B cell (primary cell): ENCODE results near the gene AIG1. TPM values are rescaled to one million over a fixed set of nuclear protein-coding genes. Genes with fewer than 3 reads are reported as not detected.

Experiments used
- ATAC-seq: fragments of 200-7000 bp; cut with Tn5 transposase; one replicate; pipeline ENCODE4 v1.10.0; 2021; ENCODE audit warnings: low read depth, mild to moderate bottlenecking, moderate number of reproducible peaks, moderate library complexity
- CTCF ChIA-PET: fragments of 350-600 bp; sonication (Branson Sonifier 250); formaldehyde crosslinking; loops from one replicate; lab custom pipeline; 2021; ENCODE audit warnings: antibody characterized with exemption, inconsistent platforms; lab: Charles Lee
- POLR2A ChIA-PET: fragments of 350-600 bp; sonication (Branson Sonifier 250); formaldehyde crosslinking; loops from one replicate; lab custom pipeline; 2021; ENCODE audit warnings: antibody characterized with exemption; lab: Charles Lee
- DNase-seq: peaks from one replicate; pipeline ENCODE4 v3.0.0; 2013
- H2AFZ ChIP-seq: 2 replicates; pipeline ENCODE4 v1.6.1; 2012; ENCODE audit warnings: mild to moderate bottlenecking, low read depth, low read length; ENCODE audit not compliant: insufficient read depth, poor library complexity, severe bottlenecking
- H3K27ac ChIP-seq, 2 donors: 1 replicate in 1 of 2; 2 replicates in 1 of 2; pipeline ENCODE4 v1.5.1; 2012 to 2013; ENCODE audit warnings: low read length in 2 of 2, mild to moderate bottlenecking in 2 of 2, moderate library complexity in 1 of 2
- H3K27me3 ChIP-seq, 4 experiments: fragments of 200-600 bp in 1 of 4; sonication (generic) in 1 of 4; replicated peaks in 1 of 4; 1 replicate in 2 of 4; 2 replicates in 2 of 4; pipeline versions ENCODE4 v1.6.1 to v1.7.0; 2013 to 2016; ENCODE audit warnings: low read length in 3 of 4, mild to moderate bottlenecking in 2 of 4, mixed read lengths in 1 of 4, moderate library complexity in 1 of 4; ENCODE audit not compliant: insufficient read depth in 4 of 4, control insufficient read depth in 3 of 4; ENCODE audit errors: control extremely low read depth in 1 of 4
- H3K36me3 ChIP-seq, 2 experiments: replicated peaks in 1 of 2; 1 replicate in 1 of 2; 2 replicates in 1 of 2; pipeline versions ENCODE4 v1.6.1 to v1.7.1; 2013; ENCODE audit warnings: low read length in 1 of 2; ENCODE audit not compliant: insufficient read depth in 2 of 2, control insufficient read depth in 1 of 2; ENCODE audit errors: control extremely low read depth in 1 of 2, extremely low read depth in 1 of 2
- H3K4me1 ChIP-seq, 2 donors: fragments of 200-600 bp in 1 of 2; sonication (generic) in 1 of 2; 1 replicate in 1 of 2; 2 replicates in 1 of 2; pipeline versions ENCODE4 v1.5.1 to v1.6.1; 2013 to 2017; ENCODE audit warnings: low read length in 2 of 2; ENCODE audit not compliant: control insufficient read depth in 2 of 2, insufficient read depth in 2 of 2
- H3K4me2 ChIP-seq: replicated peaks from 2 replicates; pipeline ENCODE3; 2012; ENCODE audit warnings: mild to moderate bottlenecking, low read depth, low read length; ENCODE audit not compliant: poor library complexity, severe bottlenecking
- H3K4me3 ChIP-seq, 5 experiments: fragments of 200-600 bp in 1 of 5; sonication (generic) in 1 of 5; 1 replicate in 3 of 5; 2 replicates in 2 of 5; pipeline versions ENCODE4 v1.5.1 to v1.7.0; 2011 to 2016; ENCODE audit warnings: low read length in 4 of 5, mild to moderate bottlenecking in 4 of 5, low read depth in 2 of 5, control low read depth in 1 of 5, moderate library complexity in 1 of 5; ENCODE audit not compliant: insufficient read depth in 1 of 5; ENCODE audit errors: control extremely low read depth in 1 of 5, extremely low read depth in 1 of 5
- H3K79me2 ChIP-seq: fragments of 200-600 bp; sonication (generic); one replicate; pipeline ENCODE4 v1.6.0; 2016; ENCODE audit warnings: low read length; ENCODE audit not compliant: control insufficient read depth, insufficient read depth
- H3K9ac ChIP-seq: fragments of 200-600 bp; sonication (generic); 2 replicates; pipeline ENCODE4 v1.6.1; 2017; ENCODE audit warnings: mild to moderate bottlenecking, low read length, moderate library complexity
- H3K9me3 ChIP-seq, 3 donors: one replicate each; pipeline versions ENCODE4 v1.6.1 to v1.7.1; 2013; ENCODE audit warnings: low read length in 2 of 3; ENCODE audit not compliant: control insufficient read depth in 2 of 3, insufficient read depth in 1 of 3; ENCODE audit errors: control extremely low read depth in 1 of 3
- H4K20me1 ChIP-seq: 2 replicates; pipeline ENCODE4 v1.6.0; 2012; ENCODE audit warnings: mild to moderate bottlenecking, low read length; ENCODE audit not compliant: insufficient read depth, control insufficient read depth, poor library complexity, severe bottlenecking
- H3K27ac Mint-ChIP-seq: one replicate; pipeline ENCODE4 v1.8.0; 2021; ENCODE audit warnings: mixed read lengths
- H3K27me3 Mint-ChIP-seq: one replicate; pipeline ENCODE4 v1.8.0; 2021; ENCODE audit warnings: mixed read lengths
- H3K4me1 Mint-ChIP-seq: one replicate; pipeline ENCODE4 v1.8.0; 2021; ENCODE audit warnings: mixed read lengths
- H3K4me3 Mint-ChIP-seq: one replicate; pipeline ENCODE4 v1.8.0; 2021; ENCODE audit warnings: mixed read lengths
- H3K9me3 Mint-ChIP-seq: one replicate; pipeline ENCODE4 v1.8.0; 2022; ENCODE audit warnings: mixed read lengths; ENCODE audit not compliant: insufficient read depth
- CTCF ChIP-seq: fragments of 200-600 bp; IDR thresholded peaks from one replicate; pipeline ENCODE4 v1.8.0; 2022; ENCODE audit warnings: antibody characterized with exemption, mild to moderate bottlenecking
- EZH2 ChIP-seq: IDR thresholded peaks from 2 replicates; pipeline ENCODE4 v1.6.1; 2012; ENCODE audit warnings: borderline replicate concordance, low read depth, mild to moderate bottlenecking, moderate library complexity, low read length; ENCODE audit not compliant: insufficient read depth, poor library complexity, severe bottlenecking
- WGBS: methylation state at CpG from one replicate; pipeline ENCODE4 v1.1.5; 2013; ENCODE audit warnings: missing lambda C conversion rate; ENCODE audit not compliant: insufficient coverage; 5-methylcytosine and 5-hydroxymethylcytosine counted together
- intact Hi-C: fragments of 100-400 bp; cut with micrococcal nuclease; formaldehyde crosslinking; loops from one replicate; pipeline ENCODE4 v1.10.0; 2022
- polyA plus RNA-seq: library from polyadenylated mRNA; depleted of rRNA; stranded (reverse); fragments of >200 nt; gene quantifications from 2 replicates; pipeline ENCODE4 v1.2.3, GENCODE V29; 2012
- total RNA-seq, 2 donors: library from RNA; stranded (reverse); fragments of 120-200 nt in 1 of 2; gene quantifications; 1 replicate in 1 of 2; 2 replicates in 1 of 2; pipeline versions ENCODE4 v1.2.3 to v1.2.4, GENCODE V29; 2013 to 2022

AIG1 gene
- total and polyA plus RNA-seq, 2 donors (not counting 1 experiment from before 2014, with no cell fraction given) = 7.0 to 9.0 TPM

GRCh38 chr6:143251288-143251687 is 190.6 kb downstream of the AIG1 start:
- no peak overlapping the region for H3K4me2 ChIP-seq
- H4K20me1 ChIP-seq = no peaks in the 10 kb centered on the region
- H3K79me2 ChIP-seq = no peaks in the 10 kb centered on the region
- no peaks in the 10 kb centered on the region for H3K27me3 ChIP-seq
- no peaks in the 10 kb centered on the region for H3K36me3 ChIP-seq
- Mint-ChIP-seq H3K27me3 (no peaks in the 10 kb centered on the region), H3K4me1 (no peaks in the 10 kb centered on the region), H3K9me3 (no peaks in the 10 kb centered on the region), H3K4me3 (no peak overlapping the region), H3K27ac (no peak overlapping the region)
- H3K9me3 ChIP-seq = no peaks in the 10 kb centered on the region
- H3K4me3 ChIP-seq = no peak overlapping the region
- ATAC-seq = no peak
- H3K9ac ChIP-seq = no peak overlapping the region
- CTCF ChIA-PET = no interaction called here
- 93% methylated on average over 4 of the region's 4 CpGs for WGBS
- intact Hi-C loops = no loop called here
- TF ChIP-seq CTCF = no peak
- no peak for TF ChIP-seq EZH2
- no peaks in the 10 kb centered on the region for H3K4me1 ChIP-seq
- no peak for DNase-seq
- no peak overlapping the region for H2AFZ ChIP-seq
- POLR2A ChIA-PET = no interaction called here
- no peak overlapping the region for H3K27ac ChIP-seq

GRCh38 chr6:143252961-143253360 is 192.3 kb downstream of the AIG1 start:
- H3K27ac ChIP-seq = no peak overlapping the region
- POLR2A ChIA-PET = no interaction called here
- H2AFZ ChIP-seq = no peak overlapping the region
- H3K9ac ChIP-seq = no peak overlapping the region
- no peaks in the 10 kb centered on the region for H3K27me3 ChIP-seq
- no peaks in the 10 kb centered on the region for H3K4me1 ChIP-seq
- H3K4me3 Mint-ChIP-seq = no peak overlapping the region
- no peak for DNase-seq
- H3K4me1 Mint-ChIP-seq = no peaks in the 10 kb centered on the region
- no peaks in the 10 kb centered on the region for H3K79me2 ChIP-seq
- intact Hi-C loops = no loop called here
- TF ChIP-seq EZH2 (no peak), CTCF (no peak)
- H3K4me3 ChIP-seq = no peak overlapping the region
- no peaks in the 10 kb centered on the region for H3K9me3 ChIP-seq
- H3K27ac Mint-ChIP-seq = no peak overlapping the region
- H3K4me2 ChIP-seq = no peak overlapping the region
- no peaks in the 10 kb centered on the region for H3K27me3 Mint-ChIP-seq
- H3K36me3 ChIP-seq = no peaks in the 10 kb centered on the region
- 90% methylated on average over 3 of the region's 6 CpGs for WGBS
- no peaks in the 10 kb centered on the region for H3K9me3 Mint-ChIP-seq
- CTCF ChIA-PET = no interaction called here
- no peak for ATAC-seq
- no peaks in the 10 kb centered on the region for H4K20me1 ChIP-seq
